K562 (cell line): ENCODE results near the gene DMXL1. TPM values are rescaled to one million over a fixed set of nuclear protein-coding genes. Genes with fewer than 3 reads are reported as not detected.

Source experiments
- ATAC-seq: fragments of 200-7000 bp; cut with Tn5 transposase; 3 replicates; pipeline ENCODE4 v1.9.1; 2020; ENCODE audit warnings: moderate library complexity
- BruUV-seq: library from RNA; stranded (reverse); fragments of 400-500 nt; replicated peaks from 2 replicates; lab custom pipeline; 2021; lab: Mats Ljungman, UMichigan
- CTCF ChIA-PET: fragments of 300-600 bp; formaldehyde crosslinking; extraction: SDS; loops from one replicate; lab custom pipeline; 2021; ENCODE audit warnings: low intra/inter-chr PET ratio; lab: Yijun Ruan, JAX
- POLR2A ChIA-PET: fragments of 300-600, 350-650 bp; sonication (Branson Sonifier 250); formaldehyde crosslinking; extraction: SDS; loops from one replicate; lab custom pipeline; 2021; ENCODE audit warnings: antibody characterized with exemption, inconsistent platforms; lab: Yijun Ruan, JAX
- DNase-seq, 4 experiments: peaks; one replicate each; pipeline versions ENCODE4 v3.0.0 to v3.0.0-alpha.2; 2011 to 2018; ENCODE audit warnings: low spot score in 3 of 4, mixed read lengths in 3 of 4; ENCODE audit errors: extremely low read depth in 1 of 4
- FAIRE-seq: peaks from 2 replicates; lab custom pipeline; 2011; peaks lifted over from hg19 to GRCh38; lab: Jason Lieb, UNC
- H2AFZ ChIP-seq: 2 replicates; pipeline ENCODE4 v1.6.0; 2011; ENCODE audit warnings: low read depth, low read length, control low read depth, inconsistent platforms
- H3K27ac ChIP-seq: fragments of 200-600 bp; 3 replicates; pipeline ENCODE4 v1.8.0; 2011; ENCODE audit warnings: low read depth, mild to moderate bottlenecking, control low read depth, inconsistent platforms, low read length, moderate library complexity, mixed read lengths; ENCODE audit errors: extremely low read depth
- H3K27me3 ChIP-seq, 2 experiments: fragments of 300-600 bp in 1 of 2; 2 replicates in 1 of 2; 3 replicates in 1 of 2; pipeline versions ENCODE4 v1.6.0 to v1.8.0; 2011; ENCODE audit warnings: inconsistent platforms in 2 of 2, low read length in 2 of 2, mild to moderate bottlenecking in 1 of 2, mixed read lengths in 1 of 2, moderate library complexity in 1 of 2; ENCODE audit not compliant: control insufficient read depth in 2 of 2, insufficient read depth in 2 of 2
- H3K36me3 ChIP-seq: fragments of 300-600 bp; 3 replicates; pipeline ENCODE4 v1.8.0; 2011; ENCODE audit warnings: mild to moderate bottlenecking, low read length, inconsistent platforms; ENCODE audit not compliant: control insufficient read depth, insufficient read depth
- H3K4me1 ChIP-seq, 2 experiments: fragments of 200-600 bp in 1 of 2; replicated peaks in 1 of 2; 2 replicates in 1 of 2; 3 replicates in 1 of 2; pipeline versions ENCODE4 v1.5.1 to v1.8.0; 2011; ENCODE audit warnings: inconsistent platforms in 2 of 2, low read length in 2 of 2, mild to moderate bottlenecking in 1 of 2, mixed read lengths in 1 of 2, moderate library complexity in 1 of 2; ENCODE audit not compliant: control insufficient read depth in 2 of 2, insufficient read depth in 2 of 2
- H3K4me2 ChIP-seq: 2 replicates; pipeline ENCODE4 v1.6.1; 2011; ENCODE audit warnings: low read length, control low read depth, inconsistent platforms, mixed read lengths; ENCODE audit not compliant: insufficient read depth
- H3K4me3 ChIP-seq: fragments of 200-600 bp; sonication (generic), shearing (Covaris generic); 2 replicates; pipeline ENCODE4 v1.5.1; 2016; ENCODE audit warnings: control low read depth, inconsistent platforms
- H3K79me2 ChIP-seq: fragments of 200-600 bp; 3 replicates; pipeline ENCODE4 v1.8.0; 2011; ENCODE audit warnings: low read length, inconsistent platforms; ENCODE audit not compliant: control insufficient read depth, insufficient read depth
- H3K9ac ChIP-seq, 2 experiments: 2 replicates each; pipeline versions ENCODE4 v1.6.0 to v1.6.1; 2011; ENCODE audit warnings: low read depth in 2 of 2, low read length in 2 of 2, control low read depth in 1 of 2, inconsistent platforms in 1 of 2, mild to moderate bottlenecking in 1 of 2, mixed read lengths in 1 of 2; ENCODE audit not compliant: insufficient read depth in 1 of 2
- H3K9me1 ChIP-seq: one replicate; pipeline ENCODE4 v1.6.0; 2011; ENCODE audit warnings: inconsistent platforms, mild to moderate bottlenecking, low read length, moderate library complexity; ENCODE audit not compliant: control insufficient read depth, insufficient read depth
- H3K9me3 ChIP-seq: replicated peaks from 2 replicates; pipeline ENCODE4 v1.5.1; 2011; ENCODE audit warnings: low read depth, low read length, inconsistent platforms; ENCODE audit not compliant: control insufficient read depth, insufficient read depth
- H4K20me1 ChIP-seq: replicated peaks from 2 replicates; pipeline ENCODE4 v1.6.1; 2011; ENCODE audit warnings: low read length, inconsistent platforms, mixed read lengths; ENCODE audit not compliant: control insufficient read depth, insufficient read depth
- CBX1 ChIP-seq: sonication (generic); IDR thresholded peaks from 2 replicates; pipeline ENCODE4 v1.6.1; 2016; ENCODE audit warnings: antibody characterized with exemption, low read depth, mild to moderate bottlenecking
- DACH1 ChIP-seq: fragments of 450-650 bp; IDR thresholded peaks from 2 replicates; pipeline ENCODE4 v1.6.1; 2018; ENCODE audit not compliant: partially characterized antibody
- NFIC ChIP-seq: fragments of 450-650 bp; IDR thresholded peaks from 2 replicates; pipeline ENCODE4 v1.6.1; 2017; ENCODE audit warnings: mild to moderate bottlenecking, inconsistent platforms
- PURB ChIP-seq: sonication (generic); formaldehyde crosslinking; IDR thresholded peaks from 2 replicates; pipeline ENCODE4 v1.9.0; 2021; ENCODE audit warnings: low read depth, mild to moderate bottlenecking, missing genetic modification reagents
- WGBS: fragments of 100-300 bp; shearing (Covaris generic); methylation state at CpG from one replicate; pipeline ENCODE4 v1.1.6; 2016; ENCODE audit warnings: low coverage, mixed read lengths; ENCODE audit not compliant: insufficient coverage; ENCODE audit errors: missing lambda C conversion rate; 5-methylcytosine and 5-hydroxymethylcytosine counted together
- in situ Hi-C: fragments of 300-500 bp; cut with MboI; formaldehyde crosslinking; loops from 4 replicates; pipeline ENCODE4 v1.15.0; 2018; ENCODE audit warnings: inconsistent platforms, mixed read lengths
- intact Hi-C: fragments of 100-400 bp; cut with micrococcal nuclease; formaldehyde crosslinking; loops from 2 replicates; pipeline ENCODE4 v1.14.2; 2022
- polyA plus RNA-seq, 8 experiments: library from polyadenylated mRNA; depleted of rRNA in 4 of 8; stranded (reverse) in 5 of 8; unstranded in 3 of 8; fragments of >200 nt; fragmentation: Nextera tagmentation in 2 of 8; fragmentation: Illumina TruSeq in 1 of 8; extraction: Ambion mirVana in 2 of 8; extraction: Trizol in 1 of 8; gene quantifications; 2 replicates each; pipeline versions ENCODE4 v1.2.1 to v1.2.3, GENCODE V29; 2011 to 2014; ENCODE audit warnings: inconsistent platforms in 1 of 8, missing spikeins in 1 of 8
- total RNA-seq, 7 experiments: library from RNA; depleted of rRNA in 6 of 7; stranded (reverse); fragments of >200 nt in 6 of 7; fragmentation: Illumina TruSeq in 2 of 7; extraction: Trizol in 2 of 7; gene quantifications; 2 replicates each; pipeline versions ENCODE4 v1.2.1 to v1.2.3, GENCODE V29; 2011 to 2021; ENCODE audit warnings: low replicate concordance in 1 of 7
- TF ChIP-seq, protein P1 (sequence below): IDR thresholded peaks from 2 replicates; pipeline ENCODE4 v1.6.1; 2014; ENCODE audit warnings: antibody characterized with exemption
- TF ChIP-seq, protein P2 (sequence below): sonication (generic); formaldehyde crosslinking; IDR thresholded peaks from 2 replicates; pipeline ENCODE4 v1.8.1; 2023; ENCODE audit warnings: mild to moderate bottlenecking, missing genetic modification reagents

DMXL1 gene
- total and polyA plus RNA-seq, 9 of the 15 experiments (the other 6 are each of a cell fraction or from before 2014, with no cell fraction given), result 8.3 to 40.3 (median 30.6) TPM

DNA sequence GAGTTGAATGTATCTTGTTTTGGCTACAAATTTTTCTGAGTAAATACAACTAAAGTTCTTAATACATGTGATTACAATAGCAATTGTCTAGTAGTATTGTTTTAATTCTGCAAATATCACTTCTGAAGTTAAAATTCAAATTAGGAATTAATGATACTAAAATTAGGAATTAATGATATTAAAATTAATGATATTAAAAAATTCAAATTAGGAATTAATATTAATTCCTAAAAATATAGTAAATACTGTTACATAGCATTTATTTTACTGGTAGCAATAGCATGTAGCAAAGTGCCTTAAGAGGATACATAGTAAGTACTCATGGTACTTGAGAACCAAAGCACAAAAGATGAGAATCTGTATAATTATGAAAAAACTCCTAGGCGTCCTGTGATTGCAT lies 136.2 kb downstream of the DMXL1 start:
- no peak overlapping the region for H3K27ac ChIP-seq
- H4K20me1 ChIP-seq, result no peaks in the 10 kb centered on the region
- FAIRE-seq (no peak), ATAC-seq (no peak), DNase-seq (no peak)
- H3K4me2 ChIP-seq, result no peak overlapping the region
- no peaks in the 10 kb centered on the region for H3K27me3 ChIP-seq
- H3K4me1 ChIP-seq, result no peaks in the 10 kb centered on the region
- in situ Hi-C loops, result no loop called here
- no peaks in the 10 kb centered on the region for H3K9me3 ChIP-seq
- intact Hi-C loops, result no loop called here
- 40% methylated on average over 1 of the region's 1 CpG for WGBS
- H3K9ac ChIP-seq, result no peak overlapping the region
- BruUV-seq, result no TSS peak
- no peaks in the 10 kb centered on the region for H3K9me1 ChIP-seq
- CTCF ChIA-PET, result no interaction called here
- no peak overlapping the region for H2AFZ ChIP-seq
- no peaks in the 10 kb centered on the region for H3K79me2 ChIP-seq
- POLR2A ChIA-PET, result no interaction called here
- peaks cover 22% of the 10 kb centered on the region for H3K36me3 ChIP-seq
- no peak for TF ChIP-seq NFIC
- TF ChIP-seq, protein P1, sequence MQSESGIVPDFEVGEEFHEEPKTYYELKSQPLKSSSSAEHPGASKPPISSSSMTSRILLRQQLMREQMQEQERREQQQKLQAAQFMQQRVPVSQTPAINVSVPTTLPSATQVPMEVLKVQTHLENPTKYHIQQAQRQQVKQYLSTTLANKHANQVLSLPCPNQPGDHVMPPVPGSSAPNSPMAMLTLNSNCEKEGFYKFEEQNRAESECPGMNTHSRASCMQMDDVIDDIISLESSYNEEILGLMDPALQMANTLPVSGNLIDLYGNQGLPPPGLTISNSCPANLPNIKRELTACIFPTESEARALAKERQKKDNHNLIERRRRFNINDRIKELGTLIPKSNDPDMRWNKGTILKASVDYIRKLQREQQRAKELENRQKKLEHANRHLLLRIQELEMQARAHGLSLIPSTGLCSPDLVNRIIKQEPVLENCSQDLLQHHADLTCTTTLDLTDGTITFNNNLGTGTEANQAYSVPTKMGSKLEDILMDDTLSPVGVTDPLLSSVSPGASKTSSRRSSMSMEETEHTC, result no peak
- TF ChIP-seq DACH1, result peak; percentile 69
- TF ChIP-seq PURB (CRISPR knock-in tag), result no peak
- H3K4me3 ChIP-seq, result no peak overlapping the region

DNA sequence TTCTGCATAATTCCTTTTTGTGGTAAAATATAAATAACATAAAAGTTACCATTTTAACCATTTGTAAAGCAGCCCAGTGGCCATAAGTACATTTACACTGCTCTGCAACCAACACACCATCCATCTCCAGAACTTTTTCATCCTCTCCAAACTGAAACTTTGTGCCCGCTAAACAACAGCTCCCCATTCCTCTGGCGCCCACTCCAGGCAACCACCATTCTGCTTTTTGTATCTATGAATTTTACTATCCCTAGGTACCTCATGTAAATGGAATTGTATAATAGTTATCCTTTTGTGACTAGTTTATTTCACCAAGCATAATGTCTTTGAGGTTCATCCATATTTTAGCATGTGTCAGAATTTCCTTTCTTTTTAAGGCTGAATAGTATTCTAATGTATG lies 141.1 kb downstream of the DMXL1 start:
- ChIA-PET POLR2A (no interaction called here), CTCF (interaction anchor here (0.6 kb wide), 1 partner anchor 18 kb away, joined by 3 read pairs; no protein-coding TSS in a partner anchor)
- intact Hi-C loops, result no loop called here
- Histone ChIP-seq H3K27ac (no peak overlapping the region), H3K4me3 (no peak overlapping the region), H4K20me1 (no peaks in the 10 kb centered on the region), H3K4me2 (no peak overlapping the region), H3K9me1 (no peaks in the 10 kb centered on the region), H3K9ac (no peak overlapping the region), H3K4me1 (peaks cover 0 to 2% of the 10 kb centered on the region in 2 experiments; a peak in 1 of 5 replicates), H3K27me3 (no peaks in the 10 kb centered on the region), H3K79me2 (no peaks in the 10 kb centered on the region), H3K9me3 (no peaks in the 10 kb centered on the region), H2AFZ (no peak overlapping the region), H3K36me3 (peaks cover 6% of the 10 kb centered on the region; the same call in 1 of the 3 replicates)
- no peak for ATAC-seq
- no TSS peak for BruUV-seq
- no peak for TF ChIP-seq CBX1
- TF ChIP-seq, protein P2, sequence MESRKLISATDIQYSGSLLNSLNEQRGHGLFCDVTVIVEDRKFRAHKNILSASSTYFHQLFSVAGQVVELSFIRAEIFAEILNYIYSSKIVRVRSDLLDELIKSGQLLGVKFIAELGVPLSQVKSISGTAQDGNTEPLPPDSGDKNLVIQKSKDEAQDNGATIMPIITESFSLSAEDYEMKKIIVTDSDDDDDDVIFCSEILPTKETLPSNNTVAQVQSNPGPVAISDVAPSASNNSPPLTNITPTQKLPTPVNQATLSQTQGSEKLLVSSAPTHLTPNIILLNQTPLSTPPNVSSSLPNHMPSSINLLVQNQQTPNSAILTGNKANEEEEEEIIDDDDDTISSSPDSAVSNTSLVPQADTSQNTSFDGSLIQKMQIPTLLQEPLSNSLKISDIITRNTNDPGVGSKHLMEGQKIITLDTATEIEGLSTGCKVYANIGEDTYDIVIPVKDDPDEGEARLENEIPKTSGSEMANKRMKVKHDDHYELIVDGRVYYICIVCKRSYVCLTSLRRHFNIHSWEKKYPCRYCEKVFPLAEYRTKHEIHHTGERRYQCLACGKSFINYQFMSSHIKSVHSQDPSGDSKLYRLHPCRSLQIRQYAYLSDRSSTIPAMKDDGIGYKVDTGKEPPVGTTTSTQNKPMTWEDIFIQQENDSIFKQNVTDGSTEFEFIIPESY (CRISPR knock-in tag), result 0 out of 2 replicates have a peak, but pooled peaks have one; percentile 19
- no peak for FAIRE-seq
- no peak for DNase-seq
- WGBS, result 91% methylated on average over 2 of the region's 2 CpGs
- in situ Hi-C loops, result no loop called here
